Measurements from ENCODE around the gene ZBTB25. TPM values are rescaled to one million over a fixed set of nuclear protein-coding genes. Genes with fewer than 3 reads are reported as not detected.

Gene ZBTB25, protein sequence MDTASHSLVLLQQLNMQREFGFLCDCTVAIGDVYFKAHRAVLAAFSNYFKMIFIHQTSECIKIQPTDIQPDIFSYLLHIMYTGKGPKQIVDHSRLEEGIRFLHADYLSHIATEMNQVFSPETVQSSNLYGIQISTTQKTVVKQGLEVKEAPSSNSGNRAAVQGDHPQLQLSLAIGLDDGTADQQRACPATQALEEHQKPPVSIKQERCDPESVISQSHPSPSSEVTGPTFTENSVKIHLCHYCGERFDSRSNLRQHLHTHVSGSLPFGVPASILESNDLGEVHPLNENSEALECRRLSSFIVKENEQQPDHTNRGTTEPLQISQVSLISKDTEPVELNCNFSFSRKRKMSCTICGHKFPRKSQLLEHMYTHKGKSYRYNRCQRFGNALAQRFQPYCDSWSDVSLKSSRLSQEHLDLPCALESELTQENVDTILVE
- total RNA-seq, result 3.6 and 8.9 TPM in 2 replicates

DNA sequence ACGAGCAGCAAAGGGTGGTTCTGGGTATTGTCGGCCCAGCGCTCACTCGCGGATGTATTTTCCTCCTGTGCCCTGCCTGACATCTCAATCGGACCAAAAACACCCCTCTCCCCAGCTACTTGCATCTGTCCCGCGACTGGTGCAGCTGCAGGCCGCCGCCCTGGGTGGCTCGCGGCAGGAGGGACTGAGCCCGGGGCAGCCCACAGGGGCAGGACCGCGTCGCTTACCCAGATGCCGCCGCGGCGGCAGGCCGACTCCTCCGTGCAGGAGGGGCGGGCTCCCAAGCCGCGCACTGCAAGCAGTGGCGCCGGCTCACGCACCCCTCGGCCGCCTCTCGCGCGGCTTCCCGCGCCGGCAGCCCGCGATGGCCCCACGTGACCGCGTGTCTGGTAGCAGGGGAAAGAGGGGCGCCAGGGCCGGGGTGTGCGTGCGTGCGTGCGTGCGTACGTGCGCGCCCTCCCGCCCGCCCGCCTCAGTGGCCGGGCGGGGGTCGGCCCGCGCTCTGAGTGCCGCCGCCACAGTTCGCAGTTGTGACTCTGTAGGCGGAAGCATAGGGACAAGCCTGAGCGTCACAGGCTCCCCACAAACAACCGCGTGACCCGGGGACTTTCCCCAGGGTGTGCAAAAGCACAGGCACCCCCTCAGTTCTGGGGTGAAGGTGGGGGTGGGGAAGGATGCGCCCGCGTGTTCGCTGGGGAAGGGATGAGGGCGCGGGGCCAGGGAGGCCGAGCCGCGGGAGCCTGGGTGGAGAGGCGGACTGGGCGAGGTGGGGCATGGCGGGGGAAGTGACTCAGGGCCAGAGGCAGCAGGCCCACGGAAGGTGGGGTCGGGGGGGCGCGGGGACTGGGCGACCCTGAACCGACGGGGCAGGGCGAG is at the start of gene ZBTB25:
TSS of gene ZBTB25 (minus strand) at position 405 of the 876 bp plus-strand sequence. CDS start 13,305 bp downstream, outside the sequence.

DNA sequence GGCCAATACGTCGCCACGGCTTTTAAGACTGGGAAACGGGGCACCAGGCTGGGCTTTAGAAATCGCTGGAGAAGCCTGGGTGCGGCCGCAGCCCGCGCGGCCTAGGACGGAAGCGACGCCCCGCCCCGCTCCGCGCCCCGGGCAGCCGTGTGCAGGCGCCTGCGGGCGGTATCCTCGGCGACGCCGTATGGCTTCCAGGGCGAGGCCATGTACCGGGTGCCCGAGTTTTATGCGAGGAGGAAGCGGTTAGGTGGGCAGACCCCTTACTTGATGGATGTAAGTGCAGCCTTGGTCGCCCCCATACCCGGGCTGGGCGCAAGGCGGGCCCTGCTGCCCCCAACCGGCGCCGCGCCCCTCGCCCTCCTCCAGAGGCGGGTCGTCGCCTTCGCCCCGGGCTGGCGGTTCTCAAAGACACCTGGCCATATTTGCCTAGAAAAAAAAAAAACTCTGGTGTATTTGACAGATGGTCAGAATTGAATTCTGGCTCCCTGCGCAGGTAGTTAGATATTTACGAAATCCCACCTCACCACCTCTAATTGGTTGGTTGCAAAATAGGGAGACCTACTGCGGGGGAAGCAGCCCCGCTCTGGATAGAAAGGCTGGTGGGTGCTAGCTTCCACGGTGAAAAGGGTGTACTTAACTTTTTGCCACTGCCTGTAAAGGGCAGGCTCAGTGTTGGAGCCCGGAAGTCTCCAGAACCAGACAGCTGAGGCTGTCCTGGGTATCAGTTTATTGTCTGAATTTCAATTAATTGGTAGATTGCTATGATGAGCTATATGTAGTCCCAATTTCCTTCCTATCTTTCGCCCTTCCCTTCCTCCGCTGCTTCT is 46.4 kb upstream of the ZBTB25 start, which contains the start of gene PPP1R36:
TSS of gene PPP1R36 (plus strand) at position 171 of the 830 bp plus-strand sequence. CDS start at position 208, 37 bp downstream.

DNA sequence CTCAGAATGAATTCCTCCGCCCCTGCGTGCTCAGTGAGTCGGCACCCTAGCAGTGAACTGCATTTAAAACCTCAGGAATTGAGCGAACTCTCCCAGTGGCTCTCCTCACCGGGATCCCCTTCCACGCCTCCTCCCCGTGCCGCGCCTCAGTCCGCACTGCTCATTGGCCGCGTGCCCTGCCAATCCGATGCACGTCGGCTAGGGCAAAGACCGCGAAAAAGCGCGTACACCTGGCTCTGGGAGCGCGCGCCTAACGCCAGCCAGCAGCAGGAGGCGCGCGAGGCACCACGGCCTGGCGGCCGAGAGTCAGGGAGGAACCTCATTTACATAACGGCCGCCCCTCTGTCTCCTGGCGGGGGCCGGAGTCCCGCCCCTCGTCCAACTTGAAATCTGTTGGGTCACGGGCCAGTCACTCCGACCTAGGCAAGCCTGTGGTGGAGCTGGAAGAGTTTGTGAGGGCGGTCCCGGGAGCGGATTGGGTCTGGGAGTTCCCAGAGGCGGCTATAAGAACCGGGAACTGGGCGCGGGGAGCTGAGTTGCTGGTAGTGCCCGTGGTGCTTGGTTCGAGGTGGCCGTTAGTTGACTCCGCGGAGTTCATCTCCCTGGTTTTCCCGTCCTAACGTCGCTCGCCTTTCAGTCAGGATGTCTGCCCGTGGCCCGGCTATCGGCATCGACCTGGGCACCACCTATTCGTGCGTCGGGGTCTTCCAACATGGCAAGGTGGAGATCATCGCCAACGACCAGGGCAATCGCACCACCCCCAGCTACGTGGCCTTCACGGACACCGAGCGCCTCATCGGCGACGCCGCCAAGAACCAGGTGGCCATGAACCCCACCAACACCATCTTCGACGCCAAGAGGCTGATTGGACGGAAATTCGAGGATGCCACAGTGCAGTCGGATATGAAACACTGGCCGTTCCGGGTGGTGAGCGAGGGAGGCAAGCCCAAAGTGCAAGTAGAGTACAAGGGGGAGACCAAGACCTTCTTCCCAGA is 36.9 kb upstream of the ZBTB25 start, which contains the start of gene HSPA2:
TSS of gene HSPA2 (plus strand) at position 534 of the 995 bp plus-strand sequence. CDS start at position 643, 109 bp downstream.

DNA sequence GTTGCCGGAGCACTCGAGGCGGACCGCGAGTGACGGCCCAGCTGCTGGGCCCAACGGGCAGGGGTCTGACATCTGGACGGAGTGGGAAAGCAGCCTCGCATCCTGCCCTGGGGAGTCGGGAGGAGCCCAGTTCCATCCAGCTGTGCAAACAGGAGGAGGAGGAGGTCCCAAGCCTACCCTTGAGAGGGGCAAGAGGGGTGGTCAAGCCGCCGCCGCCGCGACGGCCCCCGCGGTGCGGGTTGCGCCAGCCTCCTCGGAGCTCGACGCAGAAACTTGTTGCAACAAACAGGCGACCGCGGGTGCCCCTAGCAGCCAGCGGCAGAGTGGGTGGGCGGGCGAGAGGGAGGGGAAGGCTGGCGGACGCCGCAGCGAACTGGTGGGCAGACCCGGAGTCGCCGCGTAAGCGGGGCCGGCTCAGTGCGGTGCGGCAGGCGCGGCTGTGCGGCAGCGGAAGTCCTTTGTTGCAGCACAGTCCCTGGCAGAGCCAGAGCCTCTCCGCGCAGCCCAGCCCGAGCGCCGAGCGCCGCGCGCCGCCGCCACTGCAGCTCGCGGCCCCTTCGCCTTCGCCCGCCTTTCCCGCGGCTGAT is 765 bp upstream of the ZBTB25 start, which contains the start of gene ZBTB1:
TSS of gene ZBTB1 (plus strand) at position 461 of the 587 bp plus-strand sequence. CDS start 16,735 bp downstream, outside the sequence.

DNA sequence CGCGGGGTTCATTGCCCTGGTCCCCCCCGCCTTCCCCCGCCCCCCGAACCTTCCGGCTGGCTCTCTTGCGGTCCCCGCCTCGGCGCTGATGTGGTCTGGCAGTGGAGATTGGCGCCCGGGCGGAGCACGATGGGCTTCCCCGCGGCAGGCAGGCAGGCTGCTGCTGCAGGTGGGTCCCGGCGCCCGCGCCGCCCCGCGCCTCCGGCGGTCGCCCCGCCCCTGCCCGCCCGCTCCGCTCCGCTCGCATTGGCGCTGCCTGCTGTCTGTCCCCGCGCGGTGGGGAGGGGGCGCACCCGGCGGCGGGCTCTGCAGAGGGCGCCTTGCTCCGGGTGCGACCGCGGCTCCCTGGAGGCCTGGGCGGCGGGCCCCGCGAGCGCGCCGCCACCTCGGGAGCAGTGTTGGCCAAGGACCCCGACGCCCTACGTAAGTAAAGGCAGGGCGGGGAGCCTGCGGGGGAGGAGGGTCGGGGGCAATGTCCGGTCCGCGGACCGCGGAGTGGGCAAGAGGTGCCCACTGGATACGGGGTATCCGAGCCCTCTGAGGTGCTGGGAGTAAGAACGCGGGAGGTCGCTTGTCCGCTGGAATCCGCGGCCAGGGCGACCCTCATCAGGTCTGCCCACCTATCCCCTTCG is 38.3 kb downstream of the ZBTB25 start, which contains the start of gene AKAP5:
TSS of gene AKAP5 (plus strand) at position 309 of the 632 bp plus-strand sequence. CDS start 2,896 bp downstream, outside the sequence.

Other genes with a start within 250 kb of the ZBTB25 start
- gene ESR2, start 209.5 kb downstream of the ZBTB25 start, total RNA-seq, result 0.63 TPM in 1 of 2 replicates, not detected in the other
- 43.1 and 89.1 TPM in 2 replicates for gene MTHFD1, start 115.5 kb downstream of the ZBTB25 start, total RNA-seq
- gene AKAP5, start 38.3 kb downstream of the ZBTB25 start, total RNA-seq, result 0.98 and 7.0 TPM in 2 replicates
- 17.3 and 30.6 TPM in 2 replicates for gene ZBTB1, start 932 bp upstream of the ZBTB25 start, total RNA-seq
- 44.0 and 49.8 TPM in 2 replicates for gene HSPA2, start 36.9 kb upstream of the ZBTB25 start, total RNA-seq
- 0.25 and 0.33 TPM in 2 replicates for gene PPP1R36, start 46.1 kb upstream of the ZBTB25 start, total RNA-seq
- gene PLEKHG3, start 200.6 kb upstream of the ZBTB25 start, total RNA-seq, result 60.0 and 136 TPM in 2 replicates

Data from mesangial cell (primary cell).